Brain microvascular endothelial cell (primary cell): ENCODE measurements around the gene DGCR8.

Experiments used
- DNase-seq: peaks from one replicate; pipeline ENCODE4 v3.0.0-alpha.2; 2020
- H3K27ac ChIP-seq: fragments of 250-450 bp; sonication (Bioruptor Pico); 2 replicates; pipeline ENCODE4 v1.5.1; 2020; ENCODE audit warnings: mild to moderate bottlenecking, moderate library complexity
- H3K27me3 ChIP-seq: fragments of 250-450 bp; sonication (Bioruptor Pico); replicated peaks from 2 replicates; pipeline ENCODE4 v1.5.1; 2020; ENCODE audit warnings: mild to moderate bottlenecking
- H3K36me3 ChIP-seq: fragments of 250-450 bp; sonication (Bioruptor Pico); replicated peaks from 2 replicates; pipeline ENCODE4 v1.5.1; 2020; ENCODE audit warnings: mild to moderate bottlenecking
- H3K4me3 ChIP-seq: 2 replicates; pipeline ENCODE4 v1.5.1; 2011; ENCODE audit warnings: low read depth, mild to moderate bottlenecking, control low read depth, low read length, moderate library complexity
- CTCF ChIP-seq: IDR thresholded peaks from 2 replicates; pipeline ENCODE4 v1.5.1; 2011; ENCODE audit warnings: low read depth, mild to moderate bottlenecking, moderate library complexity, low read length, control low read depth, inconsistent platforms; ENCODE audit errors: missing control alignments
- in situ Hi-C: cut with HindIII; loops from 2 replicates; pipeline ENCODE4 v1.10.0; 2017; ENCODE audit warnings: low sequenced_read_pairs, low pct_ligation_motif_present

Gene DGCR8

DNA sequence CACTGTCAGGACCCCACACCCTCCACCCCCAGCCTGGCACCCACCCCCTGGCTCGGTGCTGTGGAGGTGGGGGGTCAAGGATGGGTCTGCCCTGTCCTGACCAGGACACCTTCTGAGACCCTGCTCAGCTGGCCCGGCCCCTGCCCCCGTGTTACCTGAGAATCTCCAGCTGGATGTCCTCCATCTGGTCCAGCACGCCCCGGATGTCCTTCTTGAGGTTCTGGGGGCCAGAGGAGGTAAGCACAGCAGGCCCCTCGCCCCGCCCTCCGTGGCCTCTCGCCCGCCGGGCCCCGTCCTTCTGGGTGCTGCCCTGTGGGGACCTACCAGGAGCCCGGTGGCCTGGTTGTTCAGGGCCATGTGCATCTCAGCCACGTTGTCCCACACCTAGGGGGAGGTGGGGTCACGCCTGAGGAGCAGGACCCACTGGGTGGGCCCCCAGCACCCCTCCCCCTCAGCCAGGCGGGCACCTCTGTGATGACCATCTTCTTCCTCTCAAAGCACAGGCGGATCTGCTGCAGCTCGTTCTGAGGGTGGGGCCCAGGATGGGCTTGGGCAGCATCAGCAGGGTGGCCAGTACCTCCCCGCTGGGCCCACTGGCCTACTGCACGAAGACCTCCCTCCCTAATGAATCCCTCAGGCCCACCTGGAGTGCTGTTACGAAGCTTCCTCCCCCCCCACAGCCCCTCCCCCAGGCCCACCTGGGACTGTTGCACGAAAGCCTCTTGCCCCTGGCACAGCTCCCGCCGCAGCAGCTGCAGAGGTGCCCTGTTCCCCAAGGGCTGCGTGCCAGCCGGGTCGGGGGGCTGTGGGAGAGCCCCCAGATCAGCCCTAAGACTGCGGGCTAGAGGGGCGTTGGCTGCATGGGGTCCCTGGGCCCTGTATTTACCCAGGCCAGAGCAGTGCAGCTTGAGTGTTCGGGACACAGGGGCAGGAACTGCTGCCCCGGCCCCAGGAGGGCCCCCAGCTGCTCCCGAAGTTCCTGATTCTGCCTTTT lies 69.5 kb downstream of the DGCR8 start:
- TF ChIP-seq CTCF: no peak
- no peak for DNase-seq
- in situ Hi-C loops: no loop called here
- H3K36me3 ChIP-seq: no peaks in the 10 kb centered on the region
- H3K27me3 ChIP-seq: no peaks in the 10 kb centered on the region
- no peak overlapping the region for H3K4me3 ChIP-seq
- H3K27ac ChIP-seq: no peak overlapping the region

DNA sequence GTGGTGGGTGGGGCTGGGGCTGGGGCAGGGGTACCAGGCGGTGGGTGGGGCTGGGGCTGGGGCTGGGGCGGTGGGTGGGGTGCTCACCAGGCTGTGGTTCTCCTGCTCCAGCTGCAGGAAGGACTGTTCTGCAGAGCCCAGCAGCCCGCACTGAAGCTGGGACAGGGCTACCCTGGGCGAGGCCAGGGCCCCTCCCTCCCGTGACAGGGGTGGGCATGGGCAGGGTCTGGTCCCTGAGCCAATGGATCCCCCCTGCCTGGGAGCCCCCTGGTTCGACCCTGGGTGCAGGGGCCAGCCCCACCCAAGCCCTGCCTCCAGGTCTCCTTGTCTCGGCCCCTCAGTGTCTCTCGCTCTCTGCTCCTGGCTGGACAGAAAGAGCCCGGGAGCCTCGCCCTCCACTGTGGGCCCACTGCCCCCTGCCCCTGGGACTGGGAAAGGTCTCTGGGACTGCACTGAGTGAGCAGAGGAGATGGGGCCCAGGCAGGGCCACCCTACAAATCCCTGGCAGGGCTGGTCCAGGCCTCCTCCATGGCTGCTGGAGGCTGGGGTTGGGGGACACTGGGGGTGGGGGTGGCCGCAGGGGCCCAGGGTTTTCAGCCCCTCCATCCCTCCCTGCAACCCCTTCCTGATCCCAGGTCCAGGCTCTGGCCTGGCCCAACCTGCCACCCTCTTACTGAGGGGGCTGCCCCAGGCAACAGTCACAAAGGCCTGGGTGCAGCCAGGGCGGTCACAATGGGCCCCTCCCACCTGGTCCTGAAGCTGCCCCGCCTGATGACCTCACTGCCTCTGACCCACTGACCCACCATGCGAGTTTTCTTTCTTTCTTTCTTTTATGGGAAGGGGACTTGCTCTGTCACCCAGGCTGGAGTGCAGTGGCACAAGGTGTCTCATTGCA lies 70.6 kb downstream of the DGCR8 start, which contains the start of gene CCDC188:
Gene CCDC188 (minus strand): TSS at position 675 of the 895 bp plus-strand sequence. CDS start 69 bp downstream, at position 606.
- Histone ChIP-seq H3K27ac (no peak within 1 kb of the TSS), H3K27me3 (no peaks in the 10 kb centered on the region), H3K36me3 (no peaks in the 10 kb centered on the region), H3K4me3 (no peak within 1 kb of the TSS)
- TF ChIP-seq CTCF: no peak
- no peak for DNase-seq
- in situ Hi-C loops: no loop called here

GRCh38 chr22:20151276-20151588 lies 71.2 kb downstream of the DGCR8 start:
- Histone ChIP-seq H3K4me3 (no peak overlapping the region), H3K36me3 (no peaks in the 10 kb centered on the region)
- in situ Hi-C loops: no loop called here

DNA sequence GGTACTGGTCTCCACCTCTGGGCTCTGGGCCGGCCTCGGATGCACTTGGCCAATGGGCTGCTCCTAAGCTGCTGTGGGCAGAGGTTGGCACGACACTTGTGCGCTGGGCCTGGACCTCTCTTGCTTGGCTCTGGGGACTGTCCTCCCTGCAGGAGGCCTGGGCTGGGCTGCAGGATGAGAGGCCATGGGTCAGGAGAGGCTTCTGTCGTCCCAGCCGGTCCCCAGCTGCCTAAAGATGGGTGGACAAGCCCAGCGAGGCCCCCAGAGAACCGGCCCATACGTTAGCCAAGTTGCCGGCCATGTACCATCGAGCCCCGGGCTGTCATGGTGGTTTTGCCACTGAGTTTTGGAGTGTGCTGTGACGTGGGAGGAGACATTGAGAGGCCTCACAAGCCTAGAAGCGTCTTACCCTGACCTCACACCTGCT lies 72.4 kb downstream of the DGCR8 start:
- in situ Hi-C loops: no loop called here
- no peaks in the 10 kb centered on the region for H3K36me3 ChIP-seq
- no peaks in the 10 kb centered on the region for H3K27me3 ChIP-seq
- H3K27ac ChIP-seq: no peak overlapping the region
- no peak for DNase-seq
- no peak overlapping the region for H3K4me3 ChIP-seq
- no peak for TF ChIP-seq CTCF

More at GRCh38 chr22:20151276-20151588, 71.2 kb downstream of the DGCR8 start:
- no peak for DNase-seq
- TF ChIP-seq CTCF: no peak
- Histone ChIP-seq H3K27me3 (no peaks in the 10 kb centered on the region), H3K27ac (no peak overlapping the region)

- Histone ChIP-seq H3K36me3 (no peaks in the 10 kb centered on the region), H3K27ac (no peak overlapping the region), H3K27me3 (no peaks in the 10 kb centered on the region), H3K4me3 (no peak overlapping the region)
- in situ Hi-C loops: no loop called here
- TF ChIP-seq CTCF: no peak
- DNase-seq: no peak
Observed at GRCh38 chr22:20153945-20154344, 73.9 kb downstream of the DGCR8 start.
